Esophagus squamous epithelium (tissue), 4 donors: Measurements from ENCODE around the gene HNRNPK.

ENCODE experiments used
- POLR2A ChIP-seq, 4 donors: fragments of 450-650 bp; IDR thresholded peaks; one replicate each; pipeline ENCODE4 v1.6.1; 2017; ENCODE audit warnings: antibody characterized with exemption in 4 of 4, mild to moderate bottlenecking in 4 of 4, moderate library complexity in 3 of 4
- TF ChIP-seq, protein P1 (sequence below), 6 experiments: fragments of 450-650 bp in 4 of 6; fragments of 200-600 bp in 2 of 6; sonication (generic) in 2 of 6; IDR thresholded peaks; one replicate each; pipeline ENCODE4 v1.5.1; 2016 to 2019; ENCODE audit warnings: antibody characterized with exemption in 6 of 6, mild to moderate bottlenecking in 4 of 6, moderate library complexity in 4 of 6

DNA sequence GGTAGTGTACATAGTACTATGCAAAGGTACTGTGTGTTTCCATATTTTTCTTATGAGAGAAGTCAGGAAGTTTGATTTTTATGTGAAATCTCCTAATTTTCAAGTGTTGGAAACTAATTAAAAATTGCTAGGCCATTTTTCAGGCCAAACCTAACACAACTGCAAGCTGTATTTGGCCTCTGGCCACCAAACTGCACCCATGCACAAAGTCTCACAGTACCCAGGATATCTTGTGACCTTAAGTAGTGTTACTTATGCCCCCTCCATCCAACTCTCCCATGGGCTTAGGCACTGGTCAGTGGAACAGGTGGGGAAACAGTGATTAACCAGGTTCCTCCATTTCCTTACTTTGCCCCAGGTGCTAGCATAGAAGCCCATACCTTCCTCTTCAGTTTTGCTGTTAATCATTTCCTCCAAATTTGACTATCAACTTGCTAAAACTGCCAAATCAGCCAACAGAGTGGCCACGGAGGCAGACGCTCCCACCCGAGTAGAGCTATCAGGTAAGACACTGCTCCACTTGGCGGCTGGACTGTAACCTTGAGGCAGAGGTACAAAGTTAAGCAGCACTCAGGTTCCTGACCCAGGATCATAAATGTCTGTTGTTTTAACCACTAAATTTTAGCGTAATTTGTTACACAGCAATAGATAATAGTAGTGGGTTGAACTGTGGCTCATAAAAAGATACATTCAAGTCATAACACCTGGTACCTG, 39.3 kb downstream of the HNRNPK start:
- TF ChIP-seq, protein P1, sequence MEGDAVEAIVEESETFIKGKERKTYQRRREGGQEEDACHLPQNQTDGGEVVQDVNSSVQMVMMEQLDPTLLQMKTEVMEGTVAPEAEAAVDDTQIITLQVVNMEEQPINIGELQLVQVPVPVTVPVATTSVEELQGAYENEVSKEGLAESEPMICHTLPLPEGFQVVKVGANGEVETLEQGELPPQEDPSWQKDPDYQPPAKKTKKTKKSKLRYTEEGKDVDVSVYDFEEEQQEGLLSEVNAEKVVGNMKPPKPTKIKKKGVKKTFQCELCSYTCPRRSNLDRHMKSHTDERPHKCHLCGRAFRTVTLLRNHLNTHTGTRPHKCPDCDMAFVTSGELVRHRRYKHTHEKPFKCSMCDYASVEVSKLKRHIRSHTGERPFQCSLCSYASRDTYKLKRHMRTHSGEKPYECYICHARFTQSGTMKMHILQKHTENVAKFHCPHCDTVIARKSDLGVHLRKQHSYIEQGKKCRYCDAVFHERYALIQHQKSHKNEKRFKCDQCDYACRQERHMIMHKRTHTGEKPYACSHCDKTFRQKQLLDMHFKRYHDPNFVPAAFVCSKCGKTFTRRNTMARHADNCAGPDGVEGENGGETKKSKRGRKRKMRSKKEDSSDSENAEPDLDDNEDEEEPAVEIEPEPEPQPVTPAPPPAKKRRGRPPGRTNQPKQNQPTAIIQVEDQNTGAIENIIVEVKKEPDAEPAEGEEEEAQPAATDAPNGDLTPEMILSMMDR (IDR thresholded peaks at IDR 0.05), result no peak
- TF ChIP-seq POLR2A (IDR thresholded peaks at IDR 0.05), result no peak
